ENCODE measurements around the gene RPS8.
"Not testable (repeated sequence)": the region's sequence is repeated elsewhere in the genome, so short reads cannot be mapped to it uniquely, and the experiment has no call there.

Gene RPS8

DNA sequence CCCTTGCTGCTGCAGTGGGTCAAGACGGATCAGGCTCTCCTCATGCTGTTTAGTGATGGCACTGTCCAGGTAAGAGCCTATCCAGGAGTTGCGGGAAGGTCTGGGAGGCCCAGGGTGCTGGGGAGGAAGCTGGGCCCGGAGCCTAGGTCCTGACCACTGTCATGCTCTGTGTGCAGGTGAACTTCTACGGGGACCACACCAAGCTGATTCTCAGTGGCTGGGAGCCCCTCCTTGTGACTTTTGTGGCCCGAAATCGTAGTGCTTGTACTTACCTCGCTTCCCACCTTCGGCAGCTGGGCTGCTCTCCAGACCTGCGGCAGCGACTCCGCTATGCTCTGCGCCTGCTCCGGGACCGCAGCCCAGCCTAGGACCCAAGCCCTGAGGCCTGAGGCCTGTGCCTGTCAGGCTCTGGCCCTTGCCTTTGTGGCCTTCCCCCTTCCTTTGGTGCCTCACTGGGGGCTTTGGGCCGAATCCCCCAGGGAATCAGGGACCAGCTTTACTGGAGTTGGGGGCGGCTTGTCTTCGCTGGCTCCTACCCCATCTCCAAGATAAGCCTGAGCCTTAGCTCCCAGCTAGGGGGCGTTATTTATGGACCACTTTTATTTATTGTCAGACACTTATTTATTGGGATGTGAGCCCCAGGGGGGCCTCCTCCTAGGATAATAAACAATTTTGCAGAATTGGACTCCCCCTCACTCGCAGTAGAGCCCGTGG, 30.1 kb downstream of the RPS8 start:
- TF ChIP-seq ZNF274 (IDR thresholded peaks at IDR 0.05; ENCODE audit: low read depth, low read length) = no peak
- H3K4me3 ChIP-seq (ENCODE audit: low read length) = no peak overlapping the region

DNA sequence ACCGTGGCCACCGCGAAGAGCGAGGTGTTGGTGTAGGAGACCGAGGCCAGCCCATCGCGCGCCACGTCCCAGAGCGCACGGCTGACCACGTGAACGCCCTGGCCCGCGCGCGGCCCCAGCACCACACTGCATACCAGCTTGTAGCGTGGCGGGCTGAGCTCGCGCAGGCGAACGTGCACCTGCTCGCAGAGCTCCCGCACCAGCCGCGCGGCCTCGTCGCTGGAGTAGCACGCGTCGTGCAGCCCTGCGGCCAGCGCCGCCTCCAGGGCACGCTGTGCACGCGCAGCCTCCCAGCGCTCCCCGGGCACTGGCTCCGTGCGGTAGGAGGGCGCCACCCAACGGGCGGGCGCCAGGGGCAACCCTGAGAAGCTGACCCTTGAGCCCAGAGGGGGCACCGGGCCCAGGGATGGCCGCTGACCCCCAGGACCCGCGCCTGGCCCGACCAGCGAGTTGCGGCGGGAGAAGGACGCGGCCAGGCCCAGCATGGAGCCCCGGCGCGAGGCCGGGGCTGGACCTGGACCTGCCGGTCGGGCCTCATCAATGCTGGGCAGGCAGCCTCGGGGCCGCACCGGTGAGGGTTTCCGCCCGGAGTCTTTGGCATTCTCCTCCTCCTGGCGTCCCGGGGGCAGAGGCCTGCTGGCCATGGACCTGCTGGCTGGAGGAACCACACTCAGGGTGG, 30.8 kb downstream of the RPS8 start:
- H3K4me3 ChIP-seq (ENCODE audit: low read length) = no peak overlapping the region
- no peak for TF ChIP-seq ZNF274 (IDR thresholded peaks at IDR 0.05; ENCODE audit: low read depth, low read length)

DNA sequence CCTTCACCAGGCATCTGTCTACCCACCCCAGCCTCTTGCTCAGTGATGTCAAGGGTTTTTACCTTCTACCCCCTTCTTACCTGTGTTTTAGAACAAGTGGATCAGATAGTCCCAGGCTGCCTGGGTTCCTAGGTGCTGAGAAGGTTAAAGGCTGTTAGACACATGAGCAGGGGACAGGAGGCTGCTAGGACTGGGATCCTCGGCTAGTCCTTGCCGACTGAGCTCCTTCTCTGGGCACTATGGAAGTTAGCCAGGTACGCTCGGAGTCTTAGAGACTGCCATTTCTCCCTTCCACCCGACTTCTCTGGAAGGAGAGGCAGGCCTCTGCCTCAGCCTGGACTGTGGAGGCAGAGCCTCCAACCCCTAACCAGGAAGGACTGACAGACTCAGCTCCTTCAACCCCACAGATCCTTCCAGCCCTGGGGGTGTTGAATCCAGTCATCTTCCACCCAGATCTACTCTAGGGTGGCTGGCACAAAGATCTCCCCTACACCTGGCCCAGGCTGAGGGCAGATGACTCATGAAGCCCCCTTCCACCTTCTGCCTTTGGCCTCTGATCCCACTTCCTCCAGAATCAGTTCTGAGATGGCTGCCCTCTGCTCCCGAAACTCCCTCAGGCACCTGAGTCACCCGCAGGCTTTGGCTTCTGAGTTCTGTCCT, 31.5 kb downstream of the RPS8 start, which contains the start of gene DYNLT4:
DYNLT4 (minus strand) TSS at position 648 of the 660 bp plus-strand sequence. CDS start 683 bp downstream, outside the sequence.
- no peak within 1 kb of the TSS for H3K4me3 ChIP-seq (ENCODE audit: low read length)
- TF ChIP-seq ZNF274 (IDR thresholded peaks at IDR 0.05; ENCODE audit: low read depth, low read length) = no peak

DNA sequence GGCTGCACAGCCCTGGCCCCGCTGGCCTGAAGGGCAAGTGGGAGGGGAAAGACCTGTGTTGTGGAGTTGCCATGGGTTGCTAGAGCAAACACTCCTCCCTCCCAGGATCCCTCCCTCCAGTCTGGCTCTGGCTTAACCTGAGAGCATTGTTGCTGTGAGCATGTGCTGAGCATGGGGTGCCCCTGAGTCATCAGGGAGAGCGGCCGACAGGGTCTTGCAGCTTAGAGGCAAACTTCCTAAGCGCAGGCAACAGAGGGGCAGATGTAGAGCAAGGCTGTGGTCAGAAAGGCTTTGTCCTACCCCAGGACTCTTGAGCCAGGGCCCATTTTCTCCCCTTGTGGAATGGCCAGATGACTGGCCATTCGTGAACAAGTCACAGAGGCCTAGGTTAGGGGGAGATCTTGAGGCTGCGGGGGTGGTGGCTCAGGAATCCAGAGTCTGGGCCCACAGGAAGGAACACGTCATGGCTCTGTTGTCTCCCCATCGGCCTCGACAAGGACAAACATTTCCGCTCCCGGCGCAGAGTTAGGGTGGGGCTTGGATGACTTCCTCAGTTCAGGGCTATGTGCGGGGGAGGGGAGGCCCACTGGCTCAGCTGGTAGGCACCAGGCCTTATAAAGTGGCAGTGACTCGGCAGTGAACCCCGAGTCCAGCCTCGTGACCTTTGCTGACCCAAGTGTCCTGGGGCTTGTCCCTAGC, 32.2 kb downstream of the RPS8 start:
- TF ChIP-seq ZNF274 (IDR thresholded peaks at IDR 0.05; ENCODE audit: low read depth, low read length) = no peak
- no peak overlapping the region for H3K4me3 ChIP-seq (ENCODE audit: low read length)

DNA sequence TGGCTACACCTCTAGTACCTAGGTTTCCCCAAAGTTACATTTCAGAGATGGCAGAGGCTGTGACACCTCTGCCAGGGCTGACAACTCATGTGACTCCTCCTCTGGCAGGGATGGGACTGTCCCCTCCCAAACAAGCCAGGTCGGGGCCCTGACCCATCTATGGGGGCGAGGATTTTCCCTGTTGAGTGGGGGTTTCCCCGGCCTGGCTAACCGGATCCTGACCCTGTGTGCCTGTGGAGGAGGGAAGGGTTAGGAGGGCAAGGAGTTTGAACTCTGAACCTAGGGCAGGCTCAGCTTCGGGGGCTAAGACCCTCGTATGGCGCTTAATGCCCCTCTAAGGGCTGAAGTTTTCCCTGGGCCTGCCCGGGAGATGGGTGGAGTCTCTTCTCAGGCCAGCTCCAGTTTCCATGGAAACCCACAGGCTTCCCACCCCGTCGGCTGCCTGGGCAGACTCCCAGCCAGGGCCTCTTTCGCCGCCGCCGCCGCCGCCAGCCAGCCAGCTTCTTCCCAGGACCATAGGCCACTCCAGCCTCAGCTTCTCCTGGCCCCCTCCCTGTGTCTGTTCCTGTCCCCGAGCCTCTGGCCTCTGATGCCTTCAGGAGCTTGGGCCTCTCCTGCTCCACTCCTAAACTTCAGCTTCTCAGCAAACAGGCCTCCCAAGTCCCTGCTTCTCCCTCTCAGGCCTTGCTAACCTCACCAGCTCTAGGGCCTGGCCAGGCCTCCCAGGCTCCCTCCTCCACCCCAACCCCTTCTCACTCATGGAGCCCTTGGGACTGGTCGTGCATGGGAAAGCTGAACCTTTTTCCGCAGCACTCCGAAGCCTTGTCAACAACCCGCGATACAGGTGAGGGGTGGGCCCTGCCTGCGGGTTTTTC, 33.0 kb downstream of the RPS8 start, which contains the start of gene BTBD19:
BTBD19 (plus strand) TSS at position 461 of the 875 bp plus-strand sequence; CDS start at position 759, 298 bp downstream.
- no peak within 1 kb of the TSS for H3K4me3 ChIP-seq (ENCODE audit: low read length)
- TF ChIP-seq ZNF274 (IDR thresholded peaks at IDR 0.05; ENCODE audit: low read depth, low read length) = no peak

DNA sequence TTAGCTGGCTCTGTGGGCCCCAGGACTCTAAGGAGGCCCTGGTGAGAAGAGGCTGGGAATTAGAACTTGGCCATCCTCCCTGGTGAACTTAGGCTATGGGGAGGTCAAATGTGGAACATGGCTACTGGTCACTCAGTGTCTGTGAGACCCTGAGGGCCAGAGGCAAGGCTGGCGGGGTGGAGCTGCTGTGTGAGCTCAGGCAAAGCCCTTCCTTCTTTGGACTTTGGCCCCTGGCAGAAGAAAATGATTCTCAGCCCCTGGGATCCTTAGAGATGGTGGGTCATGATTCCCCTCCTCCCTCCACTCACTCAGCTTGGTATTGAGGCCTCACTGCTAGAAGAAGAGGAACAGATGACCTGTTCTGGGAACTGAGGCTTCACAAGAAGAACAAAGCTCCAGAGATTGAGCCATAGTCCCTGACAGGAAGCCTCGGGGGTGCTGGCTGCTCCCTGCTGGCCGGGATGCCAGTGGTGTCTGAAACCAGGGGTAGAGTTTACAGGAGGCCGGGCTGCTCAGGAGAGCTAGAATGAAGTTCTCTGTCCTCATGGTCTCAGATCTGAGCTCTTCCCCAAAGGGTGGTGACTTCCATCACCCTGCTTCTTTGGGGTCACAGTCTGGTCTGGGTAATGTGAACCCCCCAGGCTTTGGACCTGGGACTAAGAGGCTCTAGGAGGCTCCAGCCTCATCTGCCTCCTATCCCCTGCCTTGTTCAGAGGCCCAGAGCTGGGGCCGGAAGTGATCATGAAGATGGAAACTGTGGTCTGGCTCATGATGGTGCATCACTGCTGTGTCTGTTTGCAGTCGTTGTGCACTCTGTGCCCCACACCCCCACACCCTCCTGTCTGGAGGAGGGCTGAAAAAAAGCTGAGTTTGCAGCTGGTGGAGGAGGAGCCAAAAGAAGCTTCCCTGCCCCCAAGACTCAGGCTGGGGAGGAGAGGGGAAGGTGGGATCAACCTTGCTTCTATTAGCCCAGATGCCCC, 33.9 kb downstream of the RPS8 start:
- no peak overlapping the region for H3K4me3 ChIP-seq (ENCODE audit: low read length)
- TF ChIP-seq ZNF274 (IDR thresholded peaks at IDR 0.05; ENCODE audit: low read depth, low read length) = no peak

DNA sequence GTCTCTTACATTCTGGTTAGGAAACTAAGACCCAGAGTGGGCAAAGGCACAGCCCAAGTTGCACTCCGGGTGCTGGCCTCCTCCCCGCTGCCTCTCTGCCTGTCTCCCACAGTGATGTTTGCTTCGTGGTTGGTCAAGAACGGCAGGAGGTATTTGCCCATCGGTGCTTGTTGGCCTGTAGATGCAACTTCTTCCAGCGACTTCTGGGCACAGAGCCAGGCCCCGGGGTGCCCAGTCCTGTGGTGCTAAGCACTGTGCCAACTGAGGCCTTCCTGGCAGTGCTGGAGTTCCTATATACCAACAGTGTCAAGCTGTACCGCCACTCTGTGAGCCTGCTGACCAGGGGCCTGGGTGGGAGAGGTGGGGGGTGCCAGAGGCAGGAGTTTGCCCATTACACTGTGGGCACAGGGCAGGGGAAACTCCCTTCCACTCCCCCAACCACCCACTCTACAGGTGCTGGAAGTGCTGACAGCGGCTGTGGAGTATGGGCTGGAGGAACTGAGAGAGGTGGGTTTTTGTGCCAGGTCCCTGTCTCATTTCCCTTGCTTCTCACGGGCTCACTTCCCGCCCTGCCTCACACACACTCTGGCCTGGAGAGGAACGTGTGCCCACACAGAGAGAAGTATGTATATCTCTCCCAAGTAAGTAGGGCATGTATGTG, 34.9 kb downstream of the RPS8 start:
- H3K4me3 ChIP-seq (ENCODE audit: low read length) = no peak overlapping the region
- no peak for TF ChIP-seq ZNF274 (IDR thresholded peaks at IDR 0.05; ENCODE audit: low read depth, low read length)

DNA sequence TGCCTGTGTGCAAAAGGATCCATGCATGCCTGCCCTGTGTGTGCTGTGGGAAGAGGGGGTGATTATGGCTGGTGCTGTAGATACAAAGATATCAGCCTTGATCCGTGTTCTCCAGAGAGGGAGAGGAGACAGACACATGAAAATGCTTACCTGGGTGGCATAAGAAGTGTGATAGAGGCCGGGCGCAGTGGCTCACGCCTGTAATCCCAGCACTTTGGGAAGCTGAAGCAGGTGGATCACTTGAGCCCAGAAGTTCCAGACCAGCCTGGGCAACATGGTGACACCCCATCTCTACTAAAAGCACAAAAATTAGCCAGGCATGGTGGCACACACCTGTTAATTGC, 35.4 kb downstream of the RPS8 start:
- H3K4me3 ChIP-seq (ENCODE audit: low read length) = not testable (repeated sequence)

DNA sequence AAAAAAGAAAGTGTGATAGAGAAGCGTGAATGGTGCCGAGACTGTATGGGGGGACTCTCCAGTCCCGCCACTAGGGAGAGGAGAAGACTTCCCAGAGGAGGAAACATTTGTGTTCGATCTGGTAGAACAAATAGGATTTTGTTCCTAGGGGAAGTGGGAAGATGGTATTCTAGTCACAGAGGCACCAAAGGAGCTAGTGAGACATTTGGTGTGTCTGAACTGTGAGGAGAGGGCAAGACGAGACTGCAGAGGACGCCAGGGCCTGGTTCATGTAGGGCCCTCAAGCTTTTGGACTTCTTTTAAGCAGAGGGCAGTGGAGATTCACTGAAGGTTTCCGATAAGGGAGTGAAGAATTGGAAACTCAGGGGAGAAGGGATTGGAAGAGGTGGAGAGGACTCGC, 35.9 kb downstream of the RPS8 start:
- no peak for TF ChIP-seq ZNF274 (IDR thresholded peaks at IDR 0.05; ENCODE audit: low read depth, low read length)
- no peak overlapping the region for H3K4me3 ChIP-seq (ENCODE audit: low read length)

DNA sequence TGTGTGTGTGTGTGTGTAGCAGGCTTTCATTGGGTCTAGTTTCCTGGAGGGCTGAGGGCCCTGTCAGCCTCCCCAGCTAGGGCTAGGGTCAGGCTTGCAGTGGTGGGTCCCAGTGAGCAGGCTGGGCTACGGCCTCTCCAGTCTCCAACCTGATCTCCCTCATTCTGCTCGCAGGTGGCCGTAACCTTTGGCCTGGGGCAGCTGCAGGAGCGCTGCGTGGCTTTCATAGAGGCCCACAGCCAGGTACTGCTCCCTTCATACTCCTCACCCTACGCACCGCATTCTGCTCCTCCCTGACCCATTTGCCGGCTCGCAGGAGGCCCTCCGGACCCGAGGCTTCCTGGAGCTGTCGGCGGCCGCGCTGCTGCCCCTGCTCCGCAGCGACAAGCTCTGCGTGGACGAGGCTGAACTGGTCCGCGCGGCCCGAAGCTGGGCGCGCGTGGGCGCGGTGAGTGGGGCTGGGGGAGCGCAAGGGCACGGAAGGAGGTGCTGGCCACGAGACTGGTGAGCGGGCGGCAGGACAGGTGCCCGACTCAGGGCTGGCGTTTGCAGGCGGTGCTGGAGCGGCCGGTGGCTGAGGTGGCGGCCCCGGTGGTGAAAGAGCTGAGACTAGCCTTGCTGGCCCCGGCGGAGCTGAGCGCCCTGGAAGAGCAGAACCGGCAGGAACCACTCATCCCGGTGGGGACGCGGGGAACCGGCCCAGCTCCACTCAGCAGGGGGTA, 37.6 kb downstream of the RPS8 start:
- no peak for TF ChIP-seq ZNF274 (IDR thresholded peaks at IDR 0.05; ENCODE audit: low read depth, low read length)
- H3K4me3 ChIP-seq (ENCODE audit: low read length) = no peak overlapping the region; the same call in 1 of the 2 replicates

DNA sequence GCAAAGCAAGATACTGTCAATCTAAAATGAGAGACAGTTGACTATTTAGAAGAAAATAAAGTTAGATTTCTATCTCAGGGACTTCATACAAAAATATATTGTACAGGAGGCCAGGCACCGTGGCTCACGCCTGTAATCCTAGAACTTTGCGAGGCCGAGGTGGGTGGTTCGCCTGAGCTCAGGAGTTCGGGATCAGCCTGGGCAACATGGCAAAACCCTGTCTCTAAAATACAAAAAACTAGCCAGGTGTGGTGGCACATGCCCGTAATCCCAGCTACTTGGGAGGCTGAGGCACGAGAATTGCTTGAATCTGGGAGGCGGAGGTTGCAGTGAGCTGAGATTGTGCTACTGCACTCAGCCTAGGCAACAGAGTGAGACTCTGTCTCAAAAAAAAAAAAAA, 40.6 kb downstream of the RPS8 start:
- not testable (repeated sequence) for H3K4me3 ChIP-seq (ENCODE audit: low read length)

All from GM08714 (cell line).